Stomach (tissue), 4 donors: Measurements from ENCODE around the gene CD72.

Experiments used
- CTCF ChIP-seq, 7 experiments: fragments of 450-650 bp in 4 of 7; fragments of 200-600 bp in 3 of 7; sonication (generic) in 3 of 7; IDR thresholded peaks; one replicate each; pipeline ENCODE4 v1.5.1; 2016 to 2019; ENCODE audit warnings: antibody characterized with exemption in 7 of 7, control low read depth in 2 of 7, mild to moderate bottlenecking in 1 of 7
- EP300 ChIP-seq: sonication (generic); formaldehyde crosslinking; IDR thresholded peaks from one replicate; pipeline ENCODE4 v1.6.1; 2017; ENCODE audit warnings: antibody characterized with exemption
- POLR2A ChIP-seq, 4 donors: fragments of 450-650 bp; IDR thresholded peaks; one replicate each; pipeline ENCODE4 v1.6.1; 2016; ENCODE audit warnings: antibody characterized with exemption in 4 of 4, control low read depth in 2 of 4, mild to moderate bottlenecking in 1 of 4, moderate library complexity in 1 of 4
- POLR2AphosphoS5 ChIP-seq, 3 donors: sonication (generic); formaldehyde crosslinking; IDR thresholded peaks; one replicate each; pipeline ENCODE4 v1.6.1; 2016; ENCODE audit warnings: antibody characterized with exemption in 3 of 3

- TF ChIP-seq POLR2AphosphoS5 (IDR thresholded peaks at IDR 0.05) (no peak), POLR2A (IDR thresholded peaks at IDR 0.05) (no peak), CTCF (IDR thresholded peaks at IDR 0.05) (no peak), EP300 (no peak)
Measured at GRCh38 chr9:35643046-35643445, 24.8 kb upstream of the CD72 start.
